ENCODE data around the gene HHATL.

DNA sequence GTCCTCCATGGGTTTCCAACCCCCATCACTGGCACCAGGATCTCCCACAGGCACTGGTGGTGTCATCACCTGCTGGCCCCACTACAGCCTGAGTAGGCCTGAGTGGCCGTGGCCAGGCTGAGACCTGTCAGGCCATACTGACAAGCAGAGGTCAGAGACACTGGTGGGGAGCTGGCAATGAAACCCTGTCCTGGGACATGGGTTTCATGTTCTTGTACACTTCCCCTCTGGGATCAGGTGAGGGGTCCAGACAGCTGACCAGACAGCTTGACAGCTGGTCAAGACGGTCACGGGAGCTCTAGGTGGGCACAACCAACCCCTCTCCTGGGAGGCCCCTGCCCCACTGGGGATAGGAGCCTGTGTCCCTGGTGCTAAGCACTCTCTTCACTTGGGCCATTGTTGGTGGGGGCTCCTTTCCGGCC lies 36.0 kb downstream of the HHATL start:
- TF ChIP-seq, protein P1, sequence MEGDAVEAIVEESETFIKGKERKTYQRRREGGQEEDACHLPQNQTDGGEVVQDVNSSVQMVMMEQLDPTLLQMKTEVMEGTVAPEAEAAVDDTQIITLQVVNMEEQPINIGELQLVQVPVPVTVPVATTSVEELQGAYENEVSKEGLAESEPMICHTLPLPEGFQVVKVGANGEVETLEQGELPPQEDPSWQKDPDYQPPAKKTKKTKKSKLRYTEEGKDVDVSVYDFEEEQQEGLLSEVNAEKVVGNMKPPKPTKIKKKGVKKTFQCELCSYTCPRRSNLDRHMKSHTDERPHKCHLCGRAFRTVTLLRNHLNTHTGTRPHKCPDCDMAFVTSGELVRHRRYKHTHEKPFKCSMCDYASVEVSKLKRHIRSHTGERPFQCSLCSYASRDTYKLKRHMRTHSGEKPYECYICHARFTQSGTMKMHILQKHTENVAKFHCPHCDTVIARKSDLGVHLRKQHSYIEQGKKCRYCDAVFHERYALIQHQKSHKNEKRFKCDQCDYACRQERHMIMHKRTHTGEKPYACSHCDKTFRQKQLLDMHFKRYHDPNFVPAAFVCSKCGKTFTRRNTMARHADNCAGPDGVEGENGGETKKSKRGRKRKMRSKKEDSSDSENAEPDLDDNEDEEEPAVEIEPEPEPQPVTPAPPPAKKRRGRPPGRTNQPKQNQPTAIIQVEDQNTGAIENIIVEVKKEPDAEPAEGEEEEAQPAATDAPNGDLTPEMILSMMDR (IDR thresholded peaks at IDR 0.05): no peak
- TF ChIP-seq POLR2AphosphoS5 (IDR thresholded peaks at IDR 0.05): no peak
